Mammary epithelial cell (primary cell): ENCODE data around the gene TAF4.

ENCODE experiments used
- CTCF ChIP-seq, 2 donors: IDR thresholded peaks in 1 of 2; conservative IDR thresholded peaks in 1 of 2; 2 replicates each; pipeline ENCODE4 v1.5.1; 2011 to 2012; ENCODE audit warnings: inconsistent platforms in 2 of 2, low read length in 2 of 2, mild to moderate bottlenecking in 2 of 2, control low read depth in 1 of 2, low read depth in 1 of 2; ENCODE audit not compliant: insufficient read depth in 1 of 2; ENCODE audit errors: extremely low read depth in 1 of 2
- EZH2 ChIP-seq: IDR thresholded peaks from 2 replicates; pipeline ENCODE4 v1.6.1; 2012; ENCODE audit warnings: low read length, inconsistent platforms, borderline replicate concordance

- TF ChIP-seq CTCF (conservative IDR thresholded peaks at IDR 0.05 in 1 of 2, IDR thresholded peaks at IDR 0.05 in 1 of 2; ENCODE audit: extremely low read depth in 1 of 2, insufficient read depth in 1 of 2, low read depth in 1 of 2, low read length in 2 of 2): no peak
- TF ChIP-seq EZH2: no peak
These were observed 129.0 kb downstream of the TAF4 start for GRCh38 chr20:61936701-61937131.
